NB4 (cell line): Measurements from ENCODE around the gene KCNQ5.

ENCODE experiments used
- DNase-seq: peaks from one replicate; pipeline ENCODE4 v3.0.0; 2010; ENCODE audit warnings: low read depth
- H3K4me3 ChIP-seq: one replicate; pipeline ENCODE4 v1.5.1; 2011; ENCODE audit warnings: mild to moderate bottlenecking, low read depth, low read length, moderate library complexity
- CTCF ChIP-seq: IDR thresholded peaks from one replicate; pipeline ENCODE4 v1.5.1; 2012; ENCODE audit warnings: low read depth, low read length
- MYC ChIP-seq: IDR thresholded peaks from 2 replicates; pipeline ENCODE4 v1.6.1; 2011; ENCODE audit warnings: low read depth, low read length
- POLR2A ChIP-seq: IDR thresholded peaks from 2 replicates; pipeline ENCODE4 v1.6.1; 2011; ENCODE audit warnings: mild to moderate bottlenecking; ENCODE audit not compliant: insufficient read length; ENCODE audit errors: extremely low read depth
- TF ChIP-seq, protein P1 (sequence below): IDR thresholded peaks from 2 replicates; pipeline ENCODE4 v1.6.1; 2011; ENCODE audit warnings: low read depth, low read length

The KCNQ5 gene

DNA sequence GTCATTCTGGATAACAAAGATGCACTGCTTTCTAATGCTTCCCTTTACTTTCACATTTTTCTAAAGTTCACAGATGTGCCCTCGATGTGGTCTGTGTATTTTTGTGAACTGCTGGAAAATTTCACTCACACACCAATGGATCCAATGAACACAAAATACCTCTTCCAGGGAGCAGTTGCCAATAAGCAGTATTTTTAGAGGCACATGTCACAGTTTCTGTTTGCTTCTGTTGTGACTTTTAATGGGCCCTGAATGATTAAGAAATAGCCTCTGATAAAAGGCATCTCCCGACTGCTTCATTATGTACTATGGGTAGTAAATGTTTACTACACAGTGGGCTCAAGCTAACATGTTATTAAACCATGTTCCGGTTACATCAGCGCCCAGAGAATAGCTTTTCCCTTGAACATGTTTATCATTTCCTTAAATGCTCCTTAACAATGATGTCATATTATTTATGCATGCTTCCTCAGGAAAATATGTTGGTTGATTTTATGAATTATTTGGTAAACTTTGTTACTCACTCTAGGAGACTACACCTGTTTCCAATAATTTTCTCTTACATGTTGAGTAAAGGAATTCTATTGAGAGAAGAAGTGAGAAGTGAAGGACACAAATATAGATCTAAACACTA is 188.0 kb downstream of the KCNQ5 start:
- H3K4me3 ChIP-seq = no peak overlapping the region
- no peak for DNase-seq
- TF ChIP-seq, protein P1, sequence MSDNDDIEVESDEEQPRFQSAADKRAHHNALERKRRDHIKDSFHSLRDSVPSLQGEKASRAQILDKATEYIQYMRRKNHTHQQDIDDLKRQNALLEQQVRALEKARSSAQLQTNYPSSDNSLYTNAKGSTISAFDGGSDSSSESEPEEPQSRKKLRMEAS = no peak
- no peak for TF ChIP-seq POLR2A
- no peak for TF ChIP-seq CTCF
- no peak for TF ChIP-seq MYC

DNA sequence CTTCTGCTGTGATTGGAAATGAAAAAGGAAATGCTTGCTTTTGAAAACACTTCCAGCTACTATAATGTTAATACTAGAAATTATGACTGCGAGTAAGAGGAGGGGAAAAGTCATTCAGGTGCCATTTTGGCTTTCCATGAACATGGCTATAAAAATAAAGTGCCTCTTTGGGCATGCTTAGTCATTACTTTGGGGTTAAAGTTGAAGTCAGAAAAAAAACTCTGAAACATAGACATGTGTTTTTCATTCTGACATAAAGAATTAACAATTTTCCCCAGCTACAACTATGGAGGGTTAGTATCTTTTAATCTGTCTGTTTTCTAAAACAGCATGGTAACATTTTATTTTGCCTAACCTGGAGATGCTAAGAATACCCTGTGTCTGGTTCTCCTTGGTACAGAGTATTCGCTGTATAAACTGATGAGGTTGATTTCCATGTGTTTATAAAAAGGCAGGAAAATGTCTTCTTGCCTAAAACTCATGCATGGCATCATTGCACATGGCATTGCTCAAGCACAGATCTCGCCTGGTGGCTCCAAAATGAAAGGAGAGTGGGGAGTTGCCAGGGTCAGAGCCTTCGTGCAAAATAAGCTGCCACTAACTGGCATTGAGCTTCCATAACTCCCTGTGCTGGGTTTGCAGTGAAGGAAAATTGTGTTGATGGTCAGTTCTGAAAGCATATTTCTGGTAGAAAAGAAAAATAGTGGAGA is 188.9 kb downstream of the KCNQ5 start:
- TF ChIP-seq, protein P1 = peak; percentile 39
- no peak for TF ChIP-seq MYC
- H3K4me3 ChIP-seq = no peak overlapping the region
- DNase-seq = no peak

- H3K4me3 ChIP-seq = no peak overlapping the region
- TF ChIP-seq, protein P1 = no peak
- TF ChIP-seq POLR2A (no peak), MYC (no peak), CTCF (no peak)
- no peak for DNase-seq
Measured at GRCh38 chr6:72811971-72812421, 190.1 kb downstream of the KCNQ5 start.

DNA sequence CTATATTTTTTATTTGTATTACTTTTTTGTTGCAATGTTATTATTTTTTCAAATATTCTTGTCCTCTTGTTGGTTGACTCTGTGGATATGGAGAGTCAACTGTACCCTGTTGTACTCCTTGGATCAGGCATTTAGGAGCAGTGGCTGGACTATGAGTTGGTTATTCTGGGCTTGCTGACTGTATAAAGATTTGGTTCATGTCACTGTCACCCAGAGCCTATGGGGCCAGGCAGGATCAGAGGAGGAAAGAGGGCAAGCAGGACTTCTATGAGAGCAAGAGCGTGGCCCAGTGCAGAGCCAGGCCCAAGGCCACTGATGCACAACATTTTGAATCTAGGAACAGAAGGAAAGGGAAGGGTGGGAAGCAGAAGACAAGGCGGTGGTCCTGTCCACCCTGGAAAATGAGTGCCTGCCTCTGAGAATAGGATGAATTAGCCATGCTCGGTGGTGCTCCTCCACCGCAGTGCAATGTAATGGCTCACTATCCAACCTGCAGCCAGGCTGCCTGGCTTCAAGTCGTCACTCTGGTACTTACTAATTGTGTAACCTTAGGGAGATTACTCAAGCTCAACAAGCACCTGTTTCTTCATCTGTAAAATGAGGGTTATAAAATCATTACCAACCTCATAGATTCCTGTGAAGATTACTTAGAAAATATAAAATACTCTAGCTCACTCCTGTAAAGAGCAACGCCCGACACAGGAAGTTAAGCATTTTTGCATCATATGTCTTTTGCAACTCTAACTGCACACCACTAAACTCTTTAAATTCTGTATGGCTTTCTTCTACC is 192.1 kb downstream of the KCNQ5 start:
- peak overlapping the region; percentile 22 for H3K4me3 ChIP-seq
- DNase-seq = peak; percentile 88
- TF ChIP-seq CTCF (no peak), MYC (peak; percentile 49)
- TF ChIP-seq, protein P1 = 0 out of 2 replicates have a peak, but pooled peaks have one; percentile 52

DNA sequence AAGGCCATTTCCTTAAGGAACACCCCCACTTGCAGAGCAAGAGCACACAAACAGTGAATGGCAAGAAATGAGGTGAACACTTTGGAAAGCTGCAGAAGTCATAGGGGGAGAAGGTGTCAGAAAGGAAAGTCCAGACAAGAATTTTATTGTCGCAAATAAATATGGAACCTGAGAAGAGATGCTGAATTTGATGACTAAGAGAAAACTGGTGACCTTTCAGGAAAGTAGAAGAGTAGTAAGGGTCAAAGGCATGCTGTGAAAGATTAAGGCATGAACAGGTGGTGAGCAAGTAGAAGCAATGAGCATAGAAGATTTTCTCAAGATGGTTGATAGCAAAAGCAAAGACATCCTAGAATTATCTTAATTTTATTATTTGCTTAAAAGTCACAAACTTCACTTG is 194.2 kb downstream of the KCNQ5 start:
- TF ChIP-seq CTCF (no peak), MYC (no peak), POLR2A (no peak)
- TF ChIP-seq, protein P1 = no peak
- H3K4me3 ChIP-seq = no peak overlapping the region
- DNase-seq = no peak

GRCh38 chr6:72817208-72817607 is 195.3 kb downstream of the KCNQ5 start:
- TF ChIP-seq, protein P1 = no peak
- TF ChIP-seq POLR2A = no peak
- no peak for TF ChIP-seq MYC
- no peak for TF ChIP-seq CTCF
- DNase-seq = no peak
- no peak overlapping the region for H3K4me3 ChIP-seq
